ENCODE measurements around the gene TXNDC17.
A peak's percentile ranks its signal among the peaks of the same experiment; 100 is the strongest.
"Not testable (repeated sequence)": the region's sequence is repeated elsewhere in the genome, so short reads cannot be mapped to it uniquely, and the experiment has no call there.

TXNDC17 gene

GRCh38 chr17:6640536-6641246 is at the start of gene TXNDC17, which contains the start of gene KIAA0753:
Gene TXNDC17, plus strand, starts transcription at chr17:6641060. Its CDS starts 23 bp downstream, at chr17:6641083.
Gene KIAA0753, minus strand, starts transcription at chr17:6640711. Its CDS starts 5,608 bp downstream, at chr17:6635103.
- peak; percentile 84 for DNase-seq

- DNase-seq, result no peak
These were observed 49.2 kb upstream of the TXNDC17 start for GRCh38 chr17:6591599-6592158.

- no peak for DNase-seq
These were observed 48.7 kb upstream of the TXNDC17 start for GRCh38 chr17:6592173-6592572.

- not testable (repeated sequence) for DNase-seq
These were observed 47.5 kb upstream of the TXNDC17 start for GRCh38 chr17:6593371-6593770.

- no peak for DNase-seq
These were observed 44.8 kb upstream of the TXNDC17 start for GRCh38 chr17:6596081-6596480.

- no peak for DNase-seq
These were observed 44.3 kb upstream of the TXNDC17 start for GRCh38 chr17:6596511-6596910.

GRCh38 chr17:6596941-6597340 is 43.9 kb upstream of the TXNDC17 start:
- DNase-seq, result no peak

- DNase-seq, result no peak
These were observed 43.1 kb upstream of the TXNDC17 start for GRCh38 chr17:6597727-6598126.

GRCh38 chr17:6599364-6599763 is 41.5 kb upstream of the TXNDC17 start:
- no peak for DNase-seq

- no peak for DNase-seq
These were observed 38.7 kb upstream of the TXNDC17 start for GRCh38 chr17:6602141-6602540.

- no peak for DNase-seq
These were observed 37.0 kb upstream of the TXNDC17 start for GRCh38 chr17:6603744-6604325.

- DNase-seq, result no peak
These were observed 35.7 kb upstream of the TXNDC17 start for GRCh38 chr17:6605142-6605541.

GRCh38 chr17:6608321-6608720 is 32.5 kb upstream of the TXNDC17 start:
- DNase-seq, result no peak

- DNase-seq, result no peak
These were observed 30.8 kb upstream of the TXNDC17 start for GRCh38 chr17:6610011-6610410.

- DNase-seq, result no peak
These were observed 29.6 kb upstream of the TXNDC17 start for GRCh38 chr17:6611231-6611630.

GRCh38 chr17:6623941-6624340 is 16.9 kb upstream of the TXNDC17 start:
- no peak for DNase-seq

- DNase-seq, result no peak
These were observed 14.2 kb upstream of the TXNDC17 start for GRCh38 chr17:6626616-6627015.

GRCh38 chr17:6627019-6627418 is 13.8 kb upstream of the TXNDC17 start:
- no peak for DNase-seq

GRCh38 chr17:6630390-6630789 is 10.5 kb upstream of the TXNDC17 start:
- DNase-seq, result no peak

- DNase-seq, result no peak
These were observed 8.3 kb upstream of the TXNDC17 start for GRCh38 chr17:6632530-6632929.

GRCh38 chr17:6633263-6633662 is 7.6 kb upstream of the TXNDC17 start:
- DNase-seq, result no peak

- DNase-seq, result no peak
These were observed 4.8 kb upstream of the TXNDC17 start for GRCh38 chr17:6636105-6636504.

- DNase-seq, result no peak
These were observed 4.0 kb upstream of the TXNDC17 start for GRCh38 chr17:6636616-6637457.
